ENCODE data around the gene TIAM2. TPM values are rescaled to one million over a fixed set of nuclear protein-coding genes. Genes with fewer than 3 reads are reported as not detected.

Gene TIAM2
- total RNA-seq, 3 donors from 2014 or later (not counting 1 experiment from before 2014, with no cell fraction given), result 6.5 to 11.1 (median 8.7) TPM

GRCh38 chr6:155077331-155077730 lies 82.2 kb downstream of the TIAM2 start:
- no peak overlapping the region for H3K27ac ChIP-seq (ENCODE audit: low read length)
- no peak overlapping the region for H3K4me3 ChIP-seq (ENCODE audit: low read length)
- Mint-ChIP-seq H3K27ac (no peak overlapping the region), H3K9me3 (no peaks in the 10 kb centered on the region), H3K4me1 (no peaks in the 10 kb centered on the region), H3K4me3 (no peak overlapping the region), H3K27me3 (ENCODE audit: low read depth in 2 of 2) (peaks cover 0 to 3% of the 10 kb centered on the region in 2 donors), H3K36me3 (no peaks in the 10 kb centered on the region)
- H3K36me3 ChIP-seq (ENCODE audit: control insufficient read depth, insufficient read depth, low read length), result no peaks in the 10 kb centered on the region
- no peak for TF ChIP-seq CTCF (IDR thresholded peaks at IDR 0.05)
- H3K4me1 ChIP-seq (ENCODE audit: control insufficient read depth, insufficient read depth, low read length), result no peaks in the 10 kb centered on the region
- no peaks in the 10 kb centered on the region for H3K27me3 ChIP-seq (ENCODE audit: control insufficient read depth, insufficient read depth, low read length)
- intact Hi-C loops (cut with micrococcal nuclease), result no loop called here
- no peak for DNase-seq
- WGBS (ENCODE audit: insufficient coverage), result 96% methylated on average over 5 of the region's 7 CpGs
- no peaks in the 10 kb centered on the region for H3K9me3 ChIP-seq (ENCODE audit: control insufficient read depth, insufficient read depth, low read length)
- no peak for ATAC-seq

GRCh38 chr6:155077784-155078183 lies 82.7 kb downstream of the TIAM2 start:
- no peak for DNase-seq
- 97% methylated on average over 2 of the region's 2 CpGs for WGBS (ENCODE audit: insufficient coverage)
- H3K27me3 ChIP-seq (ENCODE audit: control insufficient read depth, insufficient read depth, low read length), result no peaks in the 10 kb centered on the region
- no peaks in the 10 kb centered on the region for H3K9me3 ChIP-seq (ENCODE audit: control insufficient read depth, insufficient read depth, low read length)
- no peaks in the 10 kb centered on the region for H3K4me1 ChIP-seq (ENCODE audit: control insufficient read depth, insufficient read depth, low read length)
- H3K27ac Mint-ChIP-seq, result no peak overlapping the region
- no peaks in the 10 kb centered on the region for H3K9me3 Mint-ChIP-seq
- no peaks in the 10 kb centered on the region for H3K36me3 ChIP-seq (ENCODE audit: control insufficient read depth, insufficient read depth, low read length)
- H3K27ac ChIP-seq (ENCODE audit: low read length), result no peak overlapping the region
- H3K4me1 Mint-ChIP-seq, result no peaks in the 10 kb centered on the region
- no peaks in the 10 kb centered on the region for H3K27me3 Mint-ChIP-seq (ENCODE audit: low read depth in 2 of 2)
- TF ChIP-seq CTCF (IDR thresholded peaks at IDR 0.05), result no peak
- no peak overlapping the region for H3K4me3 Mint-ChIP-seq
- intact Hi-C loops (cut with micrococcal nuclease), result no loop called here
- H3K36me3 Mint-ChIP-seq, result no peaks in the 10 kb centered on the region
- H3K4me3 ChIP-seq (ENCODE audit: low read length), result no peak overlapping the region
- ATAC-seq, result no peak

- intact Hi-C loops (cut with micrococcal nuclease), result no loop called here
- no peak for TF ChIP-seq CTCF (IDR thresholded peaks at IDR 0.05)
- H3K27ac Mint-ChIP-seq, result no peak overlapping the region
- H3K9me3 Mint-ChIP-seq, result no peaks in the 10 kb centered on the region
- H3K27me3 ChIP-seq (ENCODE audit: control insufficient read depth, insufficient read depth, low read length), result no peaks in the 10 kb centered on the region
- ATAC-seq (no peak), DNase-seq (no peak)
- 64% methylated on average over 8 of the region's 8 CpGs for WGBS (ENCODE audit: insufficient coverage)
- no peaks in the 10 kb centered on the region for H3K4me1 ChIP-seq (ENCODE audit: control insufficient read depth, insufficient read depth, low read length)
- H3K4me3 Mint-ChIP-seq, result no peak overlapping the region
- no peaks in the 10 kb centered on the region for H3K9me3 ChIP-seq (ENCODE audit: control insufficient read depth, insufficient read depth, low read length)
- no peak overlapping the region for H3K27ac ChIP-seq (ENCODE audit: low read length)
- H3K36me3 ChIP-seq (ENCODE audit: control insufficient read depth, insufficient read depth, low read length), result no peaks in the 10 kb centered on the region
- no peaks in the 10 kb centered on the region for H3K4me1 Mint-ChIP-seq
- no peaks in the 10 kb centered on the region for H3K36me3 Mint-ChIP-seq
- H3K4me3 ChIP-seq (ENCODE audit: low read length), result no peak overlapping the region
- H3K27me3 Mint-ChIP-seq (ENCODE audit: low read depth in 2 of 2), result no peaks in the 10 kb centered on the region
These were observed 83.2 kb downstream of the TIAM2 start for GRCh38 chr6:155078331-155078745.

GRCh38 chr6:155079985-155080452 lies 84.9 kb downstream of the TIAM2 start:
- Histone ChIP-seq H3K27me3 (ENCODE audit: control insufficient read depth, insufficient read depth, low read length) (no peaks in the 10 kb centered on the region), H3K27ac (ENCODE audit: low read length) (no peak overlapping the region), H3K9me3 (ENCODE audit: control insufficient read depth, insufficient read depth, low read length) (no peaks in the 10 kb centered on the region), H3K4me3 (ENCODE audit: low read length) (no peak overlapping the region), H3K36me3 (ENCODE audit: control insufficient read depth, insufficient read depth, low read length) (no peaks in the 10 kb centered on the region), H3K4me1 (ENCODE audit: control insufficient read depth, insufficient read depth, low read length) (no peaks in the 10 kb centered on the region)
- no peak for DNase-seq
- Mint-ChIP-seq H3K9me3 (no peaks in the 10 kb centered on the region), H3K27ac (no peak overlapping the region), H3K4me3 (no peak overlapping the region), H3K27me3 (ENCODE audit: low read depth in 2 of 2) (no peaks in the 10 kb centered on the region), H3K36me3 (no peaks in the 10 kb centered on the region), H3K4me1 (no peaks in the 10 kb centered on the region)
- no peak for ATAC-seq
- WGBS (ENCODE audit: insufficient coverage), result 13% methylated on average over 5 of the region's 7 CpGs
- intact Hi-C loops (cut with micrococcal nuclease), result no loop called here
- no peak for TF ChIP-seq CTCF (IDR thresholded peaks at IDR 0.05)
